H1 (cell line): ENCODE measurements around the gene ARMC9. TPM values are rescaled to one million over a fixed set of nuclear protein-coding genes. Genes with fewer than 3 reads are reported as not detected.
"Not testable (repeated sequence)": the region's sequence is repeated elsewhere in the genome, so short reads cannot be mapped to it uniquely, and the experiment has no call there.

Experiments used
- CTCF ChIA-PET: fragments of 300-600 bp; sonication (Branson Sonifier 250); formaldehyde crosslinking; loops from one replicate; lab custom pipeline; 2021; ENCODE audit not compliant: partially characterized antibody; lab: Charles Lee
- POLR2A ChIA-PET: fragments of 300-600 bp; sonication (Branson Sonifier 250); formaldehyde crosslinking; loops from one replicate; lab custom pipeline; 2021; ENCODE audit warnings: inconsistent platforms; ENCODE audit not compliant: partially characterized antibody; lab: Charles Lee
- DNase-seq, 2 experiments: peaks; one replicate each; pipeline versions ENCODE4 v3.0.0 to v3.0.0-alpha.2; 2010 to 2022; ENCODE audit warnings: low spot score in 2 of 2, low read depth in 1 of 2, mixed read lengths in 1 of 2
- FAIRE-seq: peaks from 2 replicates; lab custom pipeline; 2011; peaks lifted over from hg19 to GRCh38; lab: Jason Lieb, UNC
- H2AFZ ChIP-seq: 2 replicates; pipeline ENCODE4 v1.8.1; 2012; ENCODE audit warnings: low read length, inconsistent platforms
- H2AK5ac ChIP-seq: 2 replicates; pipeline ENCODE4 v1.6.1; 2013; ENCODE audit warnings: low read depth, low read length
- H2BK120ac ChIP-seq: replicated peaks from 2 replicates; pipeline ENCODE3; 2013; ENCODE audit warnings: low read depth, low read length, inconsistent platforms
- H2BK12ac ChIP-seq: 2 replicates; pipeline ENCODE4 v1.6.1; 2013; ENCODE audit warnings: low read depth, low read length
- H2BK15ac ChIP-seq: 2 replicates; pipeline ENCODE4 v1.6.1; 2013; ENCODE audit warnings: low read length
- H2BK20ac ChIP-seq: 2 replicates; pipeline ENCODE4 v1.6.1; 2013; ENCODE audit warnings: low read length
- H2BK5ac ChIP-seq: 2 replicates; pipeline ENCODE4 v1.6.1; 2013; ENCODE audit warnings: low read depth, low read length
- H3K14ac ChIP-seq: 2 replicates; pipeline ENCODE4 v1.6.1; 2013; ENCODE audit warnings: inconsistent platforms; ENCODE audit not compliant: insufficient read length
- H3K18ac ChIP-seq: 2 replicates; pipeline ENCODE4 v1.6.1; 2013; ENCODE audit warnings: low read length; ENCODE audit errors: extremely low read depth
- H3K23ac ChIP-seq: 2 replicates; pipeline ENCODE4 v1.6.1; 2013; ENCODE audit warnings: inconsistent platforms; ENCODE audit not compliant: insufficient read length
- H3K23me2 ChIP-seq: 2 replicates; pipeline ENCODE4 v1.6.1; 2013; ENCODE audit warnings: low read depth, low read length
- H3K27ac ChIP-seq: 2 replicates; pipeline ENCODE4 v1.6.1; 2011; ENCODE audit warnings: low read depth, low read length, inconsistent platforms
- H3K27me3 ChIP-seq, 4 experiments: replicated peaks in 1 of 4; 1 replicate in 1 of 4; 2 replicates in 3 of 4; pipeline versions ENCODE4 v1.6.1 to v1.8.1; 2011 to 2013; ENCODE audit warnings: low read length in 3 of 4, mild to moderate bottlenecking in 3 of 4, inconsistent platforms in 2 of 4, mixed read lengths in 2 of 4, moderate library complexity in 1 of 4; ENCODE audit not compliant: control insufficient read depth in 3 of 4, insufficient read depth in 3 of 4; ENCODE audit errors: extremely low read depth in 1 of 4
- H3K36me3 ChIP-seq, 4 experiments: 2 replicates each; pipeline versions ENCODE4 v1.6.1 to v1.8.1; 2011 to 2013; ENCODE audit warnings: mild to moderate bottlenecking in 4 of 4, low read length in 3 of 4, moderate library complexity in 2 of 4, control low read depth in 1 of 4, inconsistent platforms in 1 of 4; ENCODE audit not compliant: insufficient read depth in 4 of 4, control insufficient read depth in 2 of 4
- H3K4ac ChIP-seq: replicated peaks from 2 replicates; pipeline ENCODE3; 2013; ENCODE audit warnings: low read length, low read depth, mixed read lengths, inconsistent platforms; ENCODE audit not compliant: insufficient read length
- H3K4me1 ChIP-seq, 4 experiments: replicated peaks in 1 of 4; 1 replicate in 1 of 4; 2 replicates in 3 of 4; pipeline versions ENCODE4 v1.6.1 to v1.8.1; 2011 to 2013; ENCODE audit warnings: low read length in 3 of 4, inconsistent platforms in 2 of 4, mixed read lengths in 1 of 4; ENCODE audit not compliant: insufficient read depth in 4 of 4, control insufficient read depth in 3 of 4
- H3K4me2 ChIP-seq, 2 experiments: 2 replicates each; pipeline versions ENCODE4 v1.6.1 to v1.8.1; 2011 to 2013; ENCODE audit warnings: low read depth in 2 of 2, low read length in 2 of 2, control low read depth in 1 of 2, inconsistent platforms in 1 of 2, mild to moderate bottlenecking in 1 of 2; ENCODE audit not compliant: insufficient read depth in 1 of 2
- H3K4me3 ChIP-seq, 4 experiments: fragments of 200-600, 300-600 bp in 1 of 4; sonication (generic), shearing (Covaris generic), sonication (Bioruptor Twin) in 1 of 4; 2 replicates each; pipeline versions ENCODE4 v1.5.1 to v1.8.1; 2011 to 2016; ENCODE audit warnings: low read length in 4 of 4, low read depth in 3 of 4, control low read depth in 2 of 4, inconsistent platforms in 2 of 4, mild to moderate bottlenecking in 2 of 4, mixed read lengths in 1 of 4, moderate library complexity in 1 of 4; ENCODE audit not compliant: insufficient read depth in 2 of 4; ENCODE audit errors: extremely low read depth in 1 of 4
- H3K56ac ChIP-seq: replicated peaks from 2 replicates; pipeline ENCODE3; 2013; ENCODE audit warnings: low read depth, mild to moderate bottlenecking, mixed read lengths, low read length, inconsistent platforms; ENCODE audit not compliant: insufficient read length
- H3K79me1 ChIP-seq: 2 replicates; pipeline ENCODE4 v1.6.1; 2013; ENCODE audit warnings: low read depth, low read length, control low read depth
- H3K79me2 ChIP-seq, 2 experiments: 2 replicates each; pipeline versions ENCODE4 v1.6.1 to v1.8.1; 2012 to 2013; ENCODE audit warnings: low read length in 2 of 2, mild to moderate bottlenecking in 2 of 2, inconsistent platforms in 1 of 2; ENCODE audit not compliant: insufficient read depth in 2 of 2, control insufficient read depth in 1 of 2
- H3K9ac ChIP-seq, 4 experiments: replicated peaks in 1 of 4; 1 replicate in 1 of 4; 2 replicates in 3 of 4; pipeline versions ENCODE4 v1.6.1 to v1.8.1; 2011 to 2013; ENCODE audit warnings: low read depth in 3 of 4, low read length in 3 of 4, control low read depth in 2 of 4, mild to moderate bottlenecking in 2 of 4, moderate library complexity in 2 of 4, inconsistent platforms in 1 of 4; ENCODE audit errors: extremely low read depth in 1 of 4
- H3K9me3 ChIP-seq, 2 experiments: 2 replicates each; pipeline versions ENCODE4 v1.6.1 to v1.8.1; 2012 to 2013; ENCODE audit warnings: mild to moderate bottlenecking in 2 of 2, moderate library complexity in 2 of 2, control low read depth in 1 of 2, inconsistent platforms in 1 of 2, low read depth in 1 of 2, low read length in 1 of 2, mixed read lengths in 1 of 2; ENCODE audit not compliant: insufficient read depth in 2 of 2
- H4K20me1 ChIP-seq, 2 experiments: replicated peaks in 1 of 2; 2 replicates each; pipeline versions ENCODE3 to v1.8.1; 2011 to 2013; ENCODE audit warnings: inconsistent platforms in 2 of 2, low read length in 2 of 2, mild to moderate bottlenecking in 1 of 2; ENCODE audit not compliant: insufficient read depth in 2 of 2, control insufficient read depth in 1 of 2
- H4K5ac ChIP-seq: 2 replicates; pipeline ENCODE4 v1.6.1; 2013; ENCODE audit warnings: low read length, low read depth, mixed read lengths, inconsistent platforms; ENCODE audit not compliant: insufficient read length
- H4K8ac ChIP-seq: 2 replicates; pipeline ENCODE4 v1.8.0; 2013; ENCODE audit warnings: mild to moderate bottlenecking, moderate library complexity, low read length, inconsistent platforms; ENCODE audit not compliant: insufficient read depth; ENCODE audit errors: extremely low read depth
- H4K91ac ChIP-seq: replicated peaks from 2 replicates; pipeline ENCODE3; 2013; ENCODE audit warnings: low read length, mixed read lengths, inconsistent platforms; ENCODE audit not compliant: insufficient read length
- CTCF ChIP-seq, 3 experiments: IDR thresholded peaks; 1 replicate in 2 of 3; 2 replicates in 1 of 3; pipeline versions ENCODE4 v1.5.1 to v1.6.1; 2011; ENCODE audit warnings: low read length in 3 of 3, mild to moderate bottlenecking in 3 of 3, inconsistent platforms in 2 of 3, low read depth in 1 of 3, moderate library complexity in 1 of 3; ENCODE audit not compliant: insufficient read depth in 1 of 3; ENCODE audit errors: control extremely low read depth in 1 of 3
- RAD21 ChIP-seq, 2 experiments: IDR thresholded peaks in 1 of 2; conservative IDR thresholded peaks in 1 of 2; 2 replicates each; pipeline ENCODE4 v1.6.1; 2011; ENCODE audit warnings: low read depth in 2 of 2, low read length in 2 of 2, improper control_type of control experiment in 1 of 2, inconsistent platforms in 1 of 2, mild to moderate bottlenecking in 1 of 2, moderate library complexity in 1 of 2
- WGBS, 2 experiments: shearing (Covaris generic) in 1 of 2; methylation state at CpG; one replicate each; pipeline versions ENCODE4 v1.1.6 to v1.1.7; 2013 to 2015; ENCODE audit warnings: low lambda C conversion rate in 2 of 2, mixed read lengths in 2 of 2, inconsistent platforms in 1 of 2, low coverage in 1 of 2, missing lambda C conversion rate in 1 of 2; ENCODE audit not compliant: insufficient replicate concordance in 2 of 2, insufficient coverage in 1 of 2, insufficient read length in 1 of 2; ENCODE audit errors: extremely low coverage in 1 of 2, missing lambda C conversion rate in 1 of 2; 5-methylcytosine and 5-hydroxymethylcytosine counted together
- polyA plus RNA-seq, 7 experiments: library from polyadenylated mRNA; depleted of rRNA in 3 of 7; stranded (reverse) in 5 of 7; unstranded in 2 of 7; fragments of >200 nt in 5 of 7; fragments of 200-250 nt in 2 of 7; gene quantifications; 1 replicate in 5 of 7; 2 replicates in 1 of 7; 4 replicates in 1 of 7; pipeline versions ENCODE4 v1.2.1 to v1.2.3, GENCODE V29; 2011 to 2013; ENCODE audit warnings: missing spikeins in 2 of 7, mixed read lengths in 2 of 7
- total RNA-seq: library from RNA; stranded (reverse); fragmentation: NEBNext Ultra II Directional; extraction: Animal tissue kit (Norgen Biotek cat#: 25700); gene quantifications from 2 replicates; pipeline ENCODE4 v1.2.1, GENCODE V29; 2021

ARMC9 gene
- total and polyA plus RNA-seq, 2 of the 8 experiments (the other 6 are each of a cell fraction or from before 2014, with no cell fraction given): 23.2 to 36.1 TPM

- not testable (repeated sequence) for H3K27me3 ChIP-seq, H4K5ac ChIP-seq, H2AFZ ChIP-seq, H3K36me3 ChIP-seq, H3K56ac ChIP-seq, H2BK120ac ChIP-seq, H3K14ac ChIP-seq, H3K23ac ChIP-seq, H3K4me3 ChIP-seq, H4K91ac ChIP-seq, H3K79me2 ChIP-seq, H3K18ac ChIP-seq, H3K9me3 ChIP-seq, H3K4ac ChIP-seq, H3K23me2 ChIP-seq, H2BK20ac ChIP-seq, H4K8ac ChIP-seq, H2BK5ac ChIP-seq, FAIRE-seq, H2AK5ac ChIP-seq, H4K20me1 ChIP-seq, H3K79me1 ChIP-seq, H3K9ac ChIP-seq, H3K4me2 ChIP-seq
- POLR2A ChIA-PET: interaction anchor here (0.9 to 20.1 kb wide), 4 partner anchors 9 to 59 kb away, joined by 4 to 235 read pairs (median 47); partner anchors contain the start of gene NCL
- DNase-seq: peak in 1 of 2 experiments; percentile 59
- TF ChIP-seq RAD21 (IDR thresholded peaks at IDR 0.05 in 1 of 2, conservative IDR thresholded peaks at IDR 0.05 in 1 of 2; ENCODE audit: low read depth in 2 of 2, low read length in 2 of 2) (peak; percentile 20 to 32; a peak in 2 of 4 replicates), CTCF (IDR thresholded peaks at IDR 0.05; ENCODE audit: control extremely low read depth in 1 of 3, insufficient read depth in 1 of 3, low read depth in 1 of 3, low read length in 3 of 3) (peak in 1 of 3 experiments; percentile 27; a peak in 2 of 4 replicates)
- CTCF ChIA-PET: interaction anchor here (0.9 to 32.5 kb wide), 38 partner anchors 1 to 284 kb away, joined by 3 to 617 read pairs (median 6); partner anchors contain the start of gene B3GNT7
- Histone ChIP-seq H2BK15ac (0 out of 2 replicates have a peak overlapping the region, but pooled peaks have one; percentile 92), H3K27ac (0 out of 2 replicates have a peak overlapping the region, but pooled peaks have one; percentile 40), H2BK12ac (peak overlapping the region; percentile 75; the same call in 1 of the 2 replicates), H3K4me1 (peaks cover under 1 to 13% (median 8%) of the 10 kb centered on the region in 4 experiments)
- WGBS, 2 experiments: 57% methylated on average over 16 of the region's 16 CpGs; no CpG with 5 or more reads in 1 of the 2 experiments
Observed at GRCh38 chr2:231405601-231406367, 207.4 kb downstream of the ARMC9 start.
